Left lung (tissue), 10 donors: ENCODE results near the gene SLC35F3. TPM values are rescaled to one million over a fixed set of nuclear protein-coding genes. Genes with fewer than 3 reads are reported as not detected.
"Not testable (repeated sequence)": the region's sequence is repeated elsewhere in the genome, so short reads cannot be mapped to it uniquely, and the experiment has no call there.

Source experiments
- ATAC-seq: fragments of 200-7000 bp; cut with Tn5 transposase; one replicate; pipeline ENCODE4 v1.9.1; 2020; ENCODE audit warnings: moderate library complexity
- DNase-seq, 4 donors: peaks; one replicate each; pipeline ENCODE4 v3.0.0-alpha.2; 2013 to 2020
- H3K27ac ChIP-seq, 2 donors: fragments of 200-600 bp; sonication (generic) in 1 of 2; one replicate each; pipeline versions ENCODE4 v1.5.0 to v1.8.0; 2020 to 2021
- H3K27me3 ChIP-seq, 2 donors: fragments of 200-600 bp; sonication (generic) in 1 of 2; one replicate each; pipeline versions ENCODE4 v1.5.0 to v1.8.0; 2020 to 2021
- H3K36me3 ChIP-seq, 2 donors: fragments of 200-600 bp; sonication (generic) in 1 of 2; one replicate each; pipeline versions ENCODE4 v1.5.0 to v1.8.0; 2020 to 2021
- H3K4me1 ChIP-seq, 2 donors: fragments of 200-600 bp; one replicate each; pipeline ENCODE4 v1.8.0; 2021
- H3K4me3 ChIP-seq, 2 donors: fragments of 200-600 bp; sonication (generic) in 1 of 2; one replicate each; pipeline versions ENCODE4 v1.5.0 to v1.8.0; 2020 to 2021; ENCODE audit warnings: mild to moderate bottlenecking in 1 of 2
- H3K9me3 ChIP-seq, 2 donors: fragments of 200-600 bp; sonication (generic) in 1 of 2; one replicate each; pipeline versions ENCODE4 v1.5.0 to v1.8.0; 2020 to 2021
- intact Hi-C, 2 donors: fragments of 100-400 bp; cut with DNase I; formaldehyde crosslinking; loops; one replicate each; pipeline versions ENCODE4 v1.11.2 to v1.14.2; 2022
- polyA plus RNA-seq, 6 donors: library from polyadenylated mRNA; unstranded; fragments of 120-200 nt; gene quantifications; one replicate each; pipeline ENCODE4 v1.2.1, GENCODE V29; 2013; ENCODE audit not compliant: insufficient read length in 6 of 6
- total RNA-seq, 2 donors: library from RNA; stranded (reverse); fragmentation: NEBNext Ultra II Directional; extraction: Animal tissue kit (Norgen Biotek cat#: 25700); gene quantifications; one replicate each; pipeline ENCODE4 v1.2.1, GENCODE V29; 2021
- TF ChIP-seq, protein P1 (sequence below), 2 donors: fragments of 200-600 bp; sonication (generic) in 1 of 2; IDR thresholded peaks; one replicate each; pipeline versions ENCODE4 v1.5.0 to v1.8.0; 2021; ENCODE audit warnings: antibody characterized with exemption in 2 of 2
- donor health status: DM: no; HTN: yes; CAD: no.
- donor health status: DM: no; HTN: no; CAD: no.

SLC35F3 gene
- total and polyA plus RNA-seq, 8 donors: 0.58 to 1.9 (median 1.5) TPM

DNA sequence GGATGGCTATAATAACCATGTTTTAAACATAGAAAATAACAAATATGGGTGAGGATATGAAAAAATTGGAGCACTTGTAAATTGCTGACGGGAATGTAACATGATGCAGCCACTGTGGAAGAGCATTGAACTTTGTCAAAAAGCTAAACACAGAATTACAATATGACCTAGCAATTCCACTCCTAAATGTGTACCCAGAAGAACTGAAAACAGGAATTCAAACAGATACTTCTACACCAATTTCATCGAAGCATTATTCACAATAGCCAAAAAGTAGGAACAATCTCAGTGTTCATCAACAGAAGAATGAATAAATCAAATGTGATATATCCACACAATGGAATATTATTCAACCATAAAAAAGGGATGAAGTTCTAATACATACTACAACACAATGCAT is 436.1 kb downstream of the SLC35F3 start:
- ATAC-seq (no peak), DNase-seq (no peak)
- no peaks in the 10 kb centered on the region for H3K4me1 ChIP-seq
- no peak overlapping the region for H3K4me3 ChIP-seq
- H3K27ac ChIP-seq: no peak overlapping the region
- H3K36me3 ChIP-seq: no peaks in the 10 kb centered on the region
- peaks cover 0 to 30% of the 10 kb centered on the region in 2 donors for H3K9me3 ChIP-seq
- no peaks in the 10 kb centered on the region for H3K27me3 ChIP-seq
- intact Hi-C loops: no loop called here
- TF ChIP-seq, protein P1, sequence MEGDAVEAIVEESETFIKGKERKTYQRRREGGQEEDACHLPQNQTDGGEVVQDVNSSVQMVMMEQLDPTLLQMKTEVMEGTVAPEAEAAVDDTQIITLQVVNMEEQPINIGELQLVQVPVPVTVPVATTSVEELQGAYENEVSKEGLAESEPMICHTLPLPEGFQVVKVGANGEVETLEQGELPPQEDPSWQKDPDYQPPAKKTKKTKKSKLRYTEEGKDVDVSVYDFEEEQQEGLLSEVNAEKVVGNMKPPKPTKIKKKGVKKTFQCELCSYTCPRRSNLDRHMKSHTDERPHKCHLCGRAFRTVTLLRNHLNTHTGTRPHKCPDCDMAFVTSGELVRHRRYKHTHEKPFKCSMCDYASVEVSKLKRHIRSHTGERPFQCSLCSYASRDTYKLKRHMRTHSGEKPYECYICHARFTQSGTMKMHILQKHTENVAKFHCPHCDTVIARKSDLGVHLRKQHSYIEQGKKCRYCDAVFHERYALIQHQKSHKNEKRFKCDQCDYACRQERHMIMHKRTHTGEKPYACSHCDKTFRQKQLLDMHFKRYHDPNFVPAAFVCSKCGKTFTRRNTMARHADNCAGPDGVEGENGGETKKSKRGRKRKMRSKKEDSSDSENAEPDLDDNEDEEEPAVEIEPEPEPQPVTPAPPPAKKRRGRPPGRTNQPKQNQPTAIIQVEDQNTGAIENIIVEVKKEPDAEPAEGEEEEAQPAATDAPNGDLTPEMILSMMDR (IDR thresholded peaks at IDR 0.05): no peak

DNA sequence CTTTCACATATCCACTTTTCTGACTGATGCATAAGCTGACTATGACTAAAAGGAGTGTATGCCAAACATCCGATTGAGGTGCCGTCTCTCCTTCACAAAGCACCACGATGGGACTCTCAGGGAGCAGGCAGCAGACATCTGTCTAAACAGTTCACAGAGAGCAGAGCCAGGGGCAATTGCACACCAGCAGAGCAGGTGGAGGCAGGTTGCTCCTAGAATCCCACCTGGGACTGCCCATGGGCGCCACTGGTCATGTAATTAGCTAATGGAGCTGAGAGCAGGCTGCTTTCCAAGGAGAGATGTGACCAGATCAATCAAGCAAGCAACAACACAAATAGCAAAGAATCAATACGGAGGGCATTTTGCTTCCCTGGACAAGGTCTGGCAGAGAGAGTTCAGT is 438.3 kb downstream of the SLC35F3 start:
- H3K4me1 ChIP-seq: no peaks in the 10 kb centered on the region
- peaks cover 0 to 15% of the 10 kb centered on the region in 2 donors for H3K9me3 ChIP-seq
- ATAC-seq (no peak), DNase-seq (peak in 1 of 4 donors; percentile 34)
- no peak overlapping the region for H3K4me3 ChIP-seq
- intact Hi-C loops: no loop called here
- no peaks in the 10 kb centered on the region for H3K36me3 ChIP-seq
- no peak overlapping the region for H3K27ac ChIP-seq
- no peaks in the 10 kb centered on the region for H3K27me3 ChIP-seq
- TF ChIP-seq, protein P1 (IDR thresholded peaks at IDR 0.05): no peak

DNA sequence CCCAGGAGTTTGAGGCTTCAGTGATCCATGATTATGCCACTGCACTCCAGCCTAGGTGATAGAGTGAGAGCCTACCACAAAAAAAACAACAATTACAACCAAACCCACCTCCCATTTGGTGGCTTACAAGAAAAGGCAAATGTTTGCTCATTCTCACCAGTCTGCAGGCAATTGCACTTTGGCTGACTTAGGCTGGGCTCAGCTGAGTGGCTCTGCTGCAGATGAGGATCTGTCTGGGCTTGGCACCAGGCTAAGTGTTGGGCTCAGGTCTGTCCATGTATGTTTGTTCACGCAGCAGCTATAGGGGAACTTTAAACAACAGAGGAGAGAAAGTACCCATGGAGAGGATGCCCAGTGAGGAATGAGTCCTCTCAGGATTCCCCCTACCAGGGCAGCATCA is 440.8 kb downstream of the SLC35F3 start:
- Histone ChIP-seq H3K36me3 (no peaks in the 10 kb centered on the region), H3K27ac (no peak overlapping the region), H3K4me3 (no peak overlapping the region), H3K4me1 (no peaks in the 10 kb centered on the region), H3K9me3 (peaks cover 0 to 4% of the 10 kb centered on the region in 2 donors), H3K27me3 (no peaks in the 10 kb centered on the region)
- DNase-seq (no peak), ATAC-seq (no peak)
- TF ChIP-seq, protein P1 (IDR thresholded peaks at IDR 0.05): no peak
- intact Hi-C loops: no loop called here

DNA sequence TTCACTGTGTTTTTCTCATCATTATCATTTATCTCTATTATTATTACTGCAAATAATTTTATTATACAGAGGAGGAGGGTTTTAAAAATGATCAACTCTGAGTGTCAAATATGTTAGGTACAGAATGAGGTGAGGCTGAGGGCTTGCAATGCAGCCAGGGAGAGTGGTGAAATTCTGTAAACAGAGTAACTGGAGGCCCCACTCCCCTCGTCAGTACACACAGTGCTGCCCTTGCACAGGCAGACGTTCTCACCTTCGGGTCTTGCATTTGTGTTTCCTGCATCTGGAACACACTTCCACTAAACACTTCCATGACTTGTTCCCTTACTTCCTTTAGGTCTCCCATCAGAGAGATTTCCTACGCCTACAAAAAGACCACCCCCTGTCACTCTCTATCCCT is 444.5 kb downstream of the SLC35F3 start:
- Histone ChIP-seq H3K4me3 (no peak overlapping the region), H3K27me3 (peaks cover 0 to 11% of the 10 kb centered on the region in 2 donors), H3K27ac (no peak overlapping the region), H3K9me3 (no peaks in the 10 kb centered on the region), H3K36me3 (no peaks in the 10 kb centered on the region), H3K4me1 (no peaks in the 10 kb centered on the region)
- TF ChIP-seq, protein P1 (IDR thresholded peaks at IDR 0.05): no peak
- ATAC-seq (no peak), DNase-seq (no peak)
- intact Hi-C loops: no loop called here

DNA sequence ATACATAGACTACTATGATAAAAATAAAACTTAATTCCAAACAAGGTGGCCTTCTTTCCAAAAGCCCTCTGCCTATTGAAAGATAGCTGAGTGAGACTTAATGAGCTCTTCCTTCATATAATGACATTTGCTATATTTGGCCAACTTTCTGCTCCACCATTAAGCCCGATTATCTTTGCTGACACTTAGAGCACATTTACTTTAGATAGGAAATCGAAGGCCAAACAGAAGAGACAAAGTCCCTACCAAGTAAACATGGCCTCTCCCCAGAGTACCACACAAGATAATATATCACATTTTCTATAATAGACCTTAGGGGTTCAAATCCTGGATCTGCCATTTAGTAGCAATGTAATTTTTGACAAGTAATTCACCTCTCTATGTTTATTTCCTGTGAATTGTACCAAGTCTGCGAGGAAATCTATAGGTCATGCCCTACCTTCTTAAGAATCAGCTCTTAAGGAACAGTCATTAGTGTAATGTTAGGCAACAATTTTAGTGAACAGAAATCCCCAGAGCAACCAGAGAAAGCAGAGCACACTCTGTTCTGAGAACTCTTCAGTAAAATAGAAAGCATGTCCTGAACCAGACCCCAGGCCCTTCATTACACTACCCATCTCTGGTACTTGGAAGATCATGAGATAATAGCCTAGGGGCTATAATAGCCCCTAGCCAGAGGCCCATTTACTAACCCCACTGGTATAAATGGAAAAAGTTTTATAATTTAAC is 451.5 kb downstream of the SLC35F3 start:
- no peak for ATAC-seq
- Histone ChIP-seq H3K27ac (no peak overlapping the region), H3K4me3 (peak overlapping the region in 1 of 2 donors; percentile 41), H3K9me3 (no peaks in the 10 kb centered on the region), H3K4me1 (no peaks in the 10 kb centered on the region), H3K27me3 (peaks cover 0 to 17% of the 10 kb centered on the region in 2 donors), H3K36me3 (no peaks in the 10 kb centered on the region)
- TF ChIP-seq, protein P1 (IDR thresholded peaks at IDR 0.05): no peak
- no peak for DNase-seq
- intact Hi-C loops: no loop called here

DNA sequence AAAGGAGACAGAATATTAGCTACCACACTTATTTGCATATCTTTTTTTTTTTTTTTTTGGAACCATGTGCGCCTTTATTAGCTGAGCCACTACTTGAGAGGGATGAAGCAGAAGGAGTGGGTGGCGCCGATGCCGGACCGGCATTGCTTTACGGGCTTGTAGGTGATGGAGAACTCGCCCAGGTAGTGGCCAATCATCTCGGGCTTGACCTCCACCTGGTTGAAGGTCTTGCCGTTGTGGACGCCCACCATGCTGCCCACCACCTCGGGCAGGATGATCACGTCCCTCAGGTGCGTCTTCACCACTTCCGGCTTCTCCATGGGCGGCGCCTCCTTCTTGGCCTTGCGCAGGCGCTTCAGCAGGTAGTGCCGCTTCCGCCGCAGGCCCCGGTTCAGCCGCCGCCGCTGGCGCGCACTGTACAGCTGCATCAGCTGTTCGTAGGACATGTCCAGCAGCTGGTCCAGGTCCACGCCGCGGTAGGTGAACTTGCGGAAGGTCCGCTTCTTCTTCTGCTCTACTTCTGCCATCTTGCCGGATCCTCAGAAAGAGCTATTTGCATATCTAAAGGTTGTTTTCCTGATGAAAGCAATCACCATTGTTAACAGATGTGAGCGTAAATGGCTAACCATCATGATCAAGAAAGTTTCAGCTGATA is 452.3 kb downstream of the SLC35F3 start:
- intact Hi-C loops, H3K36me3 ChIP-seq, H3K4me1 ChIP-seq, H3K9me3 ChIP-seq, H3K27ac ChIP-seq: not testable (repeated sequence)
- H3K27me3 ChIP-seq: peaks cover 0 to 17% of the 10 kb centered on the region in 2 donors
- H3K4me3 ChIP-seq: peak overlapping the region; percentile 16 to 41
- peak; percentile 92 for ATAC-seq
- DNase-seq: peak in 3 of 4 donors; percentile 40 to 92 (median 65)
